ENCODE measurements around the gene LRRC47.

Gene LRRC47

GRCh38 chr1:3817138-3817740 is 20.9 kb upstream of the LRRC47 start:
- no peak overlapping the region for H3K18ac ChIP-seq (ENCODE audit: low read length)
- peak overlapping the region; percentile 80 for H3K23ac ChIP-seq (ENCODE audit: low read depth, low read length, poor library complexity)
- DNase-seq (ENCODE audit: low spot score) = no peak
- H4K8ac ChIP-seq (ENCODE audit: low read depth, low read length) = peak overlapping the region; percentile 82
- H3K9ac ChIP-seq (ENCODE audit: low read depth, low read length, poor library complexity) = no peak overlapping the region
- H3K79me1 ChIP-seq (ENCODE audit: low read depth, low read length) = no peaks in the 10 kb centered on the region
- no peak overlapping the region for H3K4me2 ChIP-seq (ENCODE audit: insufficient read depth, low read length, poor library complexity, severe bottlenecking)
- H2AK5ac ChIP-seq (ENCODE audit: low read depth, low read length) = no peak overlapping the region
- WGBS, 2 donors (ENCODE audit: extremely low coverage in 2 of 2, insufficient read length in 2 of 2, insufficient replicate concordance in 1 of 2) = no CpG with 5 or more reads among the region's 17 CpGs
- H3K27me3 ChIP-seq (ENCODE audit: control insufficient read depth in 3 of 3, insufficient read depth in 3 of 3, low read depth in 1 of 3, low read length in 3 of 3) = no peaks in the 10 kb centered on the region
- H3K14ac ChIP-seq (ENCODE audit: low read length) = no peak overlapping the region
- H2BK120ac ChIP-seq (ENCODE audit: low read depth, low read length) = no peak overlapping the region
- no peak overlapping the region for H2BK15ac ChIP-seq (ENCODE audit: low read length)
- H3K27ac ChIP-seq (replicated peaks; ENCODE audit: low read length) = no peak overlapping the region
- peaks cover 21 to 23% of the 10 kb centered on the region in 2 donors for H3K36me3 ChIP-seq (replicated peaks in 1 of 2; ENCODE audit: control insufficient read depth in 2 of 2, insufficient read depth in 2 of 2, low read length in 2 of 2)
- peaks cover 0 to 8% of the 10 kb centered on the region in 2 donors for H3K4me1 ChIP-seq (ENCODE audit: control insufficient read depth in 2 of 2, insufficient read depth in 1 of 2, low read depth in 1 of 2, low read length in 2 of 2)
- no peak overlapping the region for H2AFZ ChIP-seq (ENCODE audit: low read length)
- peak overlapping the region; percentile 76 for H3K4ac ChIP-seq (ENCODE audit: low read length)
- peak overlapping the region; percentile 24 for H4K91ac ChIP-seq (ENCODE audit: low read depth, low read length, poor library complexity)
- H3K9me3 ChIP-seq (replicated peaks in 1 of 2; ENCODE audit: control insufficient read depth in 2 of 2, insufficient read depth in 1 of 2, low read depth in 1 of 2, low read length in 2 of 2) = peaks cover 0 to 2% of the 10 kb centered on the region in 2 donors
- no peak overlapping the region for H2BK12ac ChIP-seq (ENCODE audit: low read length)
- H3K4me3 ChIP-seq (ENCODE audit: low read length in 2 of 2) = no peak overlapping the region
- no peak overlapping the region for H2BK5ac ChIP-seq (ENCODE audit: low read length)

- H3K4me1 ChIP-seq (ENCODE audit: control insufficient read depth in 2 of 2, insufficient read depth in 1 of 2, low read depth in 1 of 2, low read length in 2 of 2) = peaks cover 0 to 8% of the 10 kb centered on the region in 2 donors
- H2BK120ac ChIP-seq (ENCODE audit: low read depth, low read length) = no peak overlapping the region
- no peak overlapping the region for H3K14ac ChIP-seq (ENCODE audit: low read length)
- H4K91ac ChIP-seq (ENCODE audit: low read depth, low read length, poor library complexity) = peak overlapping the region; percentile 53
- H3K18ac ChIP-seq (ENCODE audit: low read length) = peak overlapping the region; percentile 76
- no CpG with 5 or more reads among the region's 38 CpGs for WGBS, 2 donors (ENCODE audit: extremely low coverage in 2 of 2, insufficient read length in 2 of 2, insufficient replicate concordance in 1 of 2)
- peak overlapping the region; percentile 66 for H3K4ac ChIP-seq (ENCODE audit: low read length)
- peak overlapping the region; percentile 98 for H3K23ac ChIP-seq (ENCODE audit: low read depth, low read length, poor library complexity)
- H3K27me3 ChIP-seq (ENCODE audit: control insufficient read depth in 3 of 3, insufficient read depth in 3 of 3, low read depth in 1 of 3, low read length in 3 of 3) = no peaks in the 10 kb centered on the region
- H3K9ac ChIP-seq (ENCODE audit: low read depth, low read length, poor library complexity) = peak overlapping the region; percentile 30
- no peak overlapping the region for H3K27ac ChIP-seq (replicated peaks; ENCODE audit: low read length)
- H4K8ac ChIP-seq (ENCODE audit: low read depth, low read length) = no peak overlapping the region
- H2BK5ac ChIP-seq (ENCODE audit: low read length) = no peak overlapping the region
- no peaks in the 10 kb centered on the region for H3K79me1 ChIP-seq (ENCODE audit: low read depth, low read length)
- H3K4me2 ChIP-seq (ENCODE audit: insufficient read depth, low read length, poor library complexity, severe bottlenecking) = no peak overlapping the region
- H3K9me3 ChIP-seq (replicated peaks in 1 of 2; ENCODE audit: control insufficient read depth in 2 of 2, insufficient read depth in 1 of 2, low read depth in 1 of 2, low read length in 2 of 2) = peaks cover 0 to 2% of the 10 kb centered on the region in 2 donors
- no peak overlapping the region for H2AFZ ChIP-seq (ENCODE audit: low read length)
- peak overlapping the region in 1 of 2 donors; percentile 25 for H3K4me3 ChIP-seq (ENCODE audit: low read length in 2 of 2)
- peaks cover 16 to 21% of the 10 kb centered on the region in 2 donors for H3K36me3 ChIP-seq (replicated peaks in 1 of 2; ENCODE audit: control insufficient read depth in 2 of 2, insufficient read depth in 2 of 2, low read length in 2 of 2)
- no peak overlapping the region for H2AK5ac ChIP-seq (ENCODE audit: low read depth, low read length)
- DNase-seq (ENCODE audit: low spot score) = no peak
- H2BK12ac ChIP-seq (ENCODE audit: low read length) = no peak overlapping the region
- H2BK15ac ChIP-seq (ENCODE audit: low read length) = no peak overlapping the region
Measured at GRCh38 chr1:3816331-3817137, 20.2 kb upstream of the LRRC47 start.

- H3K18ac ChIP-seq (ENCODE audit: low read length) = no peak overlapping the region
- H3K23ac ChIP-seq (ENCODE audit: low read depth, low read length, poor library complexity) = no peak overlapping the region
- no peak overlapping the region for H2AK5ac ChIP-seq (ENCODE audit: low read depth, low read length)
- peaks cover 6 to 16% of the 10 kb centered on the region in 2 donors for H3K36me3 ChIP-seq (replicated peaks in 1 of 2; ENCODE audit: control insufficient read depth in 2 of 2, insufficient read depth in 2 of 2, low read length in 2 of 2)
- peaks cover 5 to 8% of the 10 kb centered on the region in 2 donors for H3K4me1 ChIP-seq (ENCODE audit: control insufficient read depth in 2 of 2, insufficient read depth in 1 of 2, low read depth in 1 of 2, low read length in 2 of 2)
- H4K91ac ChIP-seq (ENCODE audit: low read depth, low read length, poor library complexity) = no peak overlapping the region
- H3K79me1 ChIP-seq (ENCODE audit: low read depth, low read length) = no peaks in the 10 kb centered on the region
- no peak for DNase-seq (ENCODE audit: low spot score)
- no peaks in the 10 kb centered on the region for H3K27me3 ChIP-seq (ENCODE audit: control insufficient read depth in 3 of 3, insufficient read depth in 3 of 3, low read depth in 1 of 3, low read length in 3 of 3)
- H3K4ac ChIP-seq (ENCODE audit: low read length) = no peak overlapping the region
- no peak overlapping the region for H3K14ac ChIP-seq (ENCODE audit: low read length)
- H2BK15ac ChIP-seq (ENCODE audit: low read length) = no peak overlapping the region
- WGBS, 2 donors (ENCODE audit: extremely low coverage in 2 of 2, insufficient read length in 2 of 2, insufficient replicate concordance in 1 of 2) = no CpG with 5 or more reads among the region's 42 CpGs
- H2AFZ ChIP-seq (ENCODE audit: low read length) = no peak overlapping the region
- no peak overlapping the region for H2BK120ac ChIP-seq (ENCODE audit: low read depth, low read length)
- peak overlapping the region; percentile 29 for H4K8ac ChIP-seq (ENCODE audit: low read depth, low read length)
- H3K27ac ChIP-seq (replicated peaks; ENCODE audit: low read length) = no peak overlapping the region
- H3K4me3 ChIP-seq (ENCODE audit: low read length in 2 of 2) = no peak overlapping the region
- peaks cover 0 to 2% of the 10 kb centered on the region in 2 donors for H3K9me3 ChIP-seq (replicated peaks in 1 of 2; ENCODE audit: control insufficient read depth in 2 of 2, insufficient read depth in 1 of 2, low read depth in 1 of 2, low read length in 2 of 2)
- peak overlapping the region; percentile 70 for H3K9ac ChIP-seq (ENCODE audit: low read depth, low read length, poor library complexity)
- H3K4me2 ChIP-seq (ENCODE audit: insufficient read depth, low read length, poor library complexity, severe bottlenecking) = no peak overlapping the region
- no peak overlapping the region for H2BK12ac ChIP-seq (ENCODE audit: low read length)
- H2BK5ac ChIP-seq (ENCODE audit: low read length) = no peak overlapping the region
Measured at GRCh38 chr1:3814771-3815561, 18.7 kb upstream of the LRRC47 start.

Data from neuronal stem cell (in vitro differentiated cells).